COLO668 (cell line): ENCODE measurements around the gene TEX264.
A peak's percentile ranks its signal among the peaks of the same experiment; 100 is the strongest.
"Not testable (repeated sequence)": the region's sequence is repeated elsewhere in the genome, so short reads cannot be mapped to it uniquely, and the experiment has no call there.

ENCODE experiments used
- DNase-seq: peaks from one replicate; lab custom pipeline; 2025; ENCODE audit not compliant: unreplicated experiment; lab: John Stamatoyannopoulos, UW

TEX264 gene

GRCh38 chr3:51670823-51671733 is at the start of gene TEX264:
TSS of gene TEX264 (plus strand) at chr3:51671252. CDS start at chr3:51674305, 3,053 bp downstream.
- DNase-seq = peak; percentile 95

GRCh38 chr3:51622413-51622812 is 48.6 kb upstream of the TEX264 start:
- DNase-seq = no peak

- no peak for DNase-seq
Observed at GRCh38 chr3:51622868-51623267, 48.2 kb upstream of the TEX264 start.

- no peak for DNase-seq
Observed at GRCh38 chr3:51630513-51630912, 40.5 kb upstream of the TEX264 start.

- no peak for DNase-seq
Observed at GRCh38 chr3:51637144-51637940, 33.7 kb upstream of the TEX264 start.

GRCh38 chr3:51637941-51638471 is 33.0 kb upstream of the TEX264 start:
- peak; percentile 13 for DNase-seq

GRCh38 chr3:51642462-51642861 is 28.6 kb upstream of the TEX264 start:
- DNase-seq = no peak

GRCh38 chr3:51646091-51646490 is 25.0 kb upstream of the TEX264 start:
- DNase-seq = no peak

GRCh38 chr3:51652103-51652502 is 18.9 kb upstream of the TEX264 start:
- DNase-seq = not testable (repeated sequence)

GRCh38 chr3:51653409-51653808 is 17.6 kb upstream of the TEX264 start:
- DNase-seq = not testable (repeated sequence)

- DNase-seq = no peak
Observed at GRCh38 chr3:51657234-51657633, 13.8 kb upstream of the TEX264 start.

- DNase-seq = no peak
Observed at GRCh38 chr3:51659942-51660341, 11.1 kb upstream of the TEX264 start.

GRCh38 chr3:51662456-51662855 is 8.6 kb upstream of the TEX264 start:
- DNase-seq = no peak

- no peak for DNase-seq
Observed at GRCh38 chr3:51668756-51669155, 2.3 kb upstream of the TEX264 start.

GRCh38 chr3:51669241-51670052 is 1.6 kb upstream of the TEX264 start:
- DNase-seq = peak; percentile 75

- peak; percentile 6 for DNase-seq
Observed at GRCh38 chr3:51670053-51670822, 814 bp upstream of the TEX264 start.

- DNase-seq = peak; percentile 51
Observed at GRCh38 chr3:51671734-51672475, 853 bp downstream of the TEX264 start.

- DNase-seq = no peak
Observed at GRCh38 chr3:51673181-51673801, 2.2 kb downstream of the TEX264 start.
